Keratinocyte (primary cell): ENCODE measurements around the gene DTX3L.

ENCODE experiments used
- EZH2 ChIP-seq: IDR thresholded peaks from one replicate; pipeline ENCODE4 v1.6.1; 2012; ENCODE audit warnings: inconsistent platforms, mild to moderate bottlenecking, low read length, moderate library complexity
- TF ChIP-seq, protein P1 (sequence below), 3 experiments: IDR thresholded peaks in 1 of 3; conservative IDR thresholded peaks in 1 of 3; optimal IDR thresholded peaks in 1 of 3; 2 replicates in 2 of 3; 3 replicates in 1 of 3; pipeline versions ENCODE3 to v1.5.1; 2011; ENCODE audit warnings: low read length in 3 of 3, mild to moderate bottlenecking in 3 of 3, moderate library complexity in 2 of 3, control low read depth in 1 of 3, inconsistent platforms in 1 of 3; ENCODE audit not compliant: insufficient read depth in 2 of 3; ENCODE audit errors: extremely low read depth in 1 of 3

DNA sequence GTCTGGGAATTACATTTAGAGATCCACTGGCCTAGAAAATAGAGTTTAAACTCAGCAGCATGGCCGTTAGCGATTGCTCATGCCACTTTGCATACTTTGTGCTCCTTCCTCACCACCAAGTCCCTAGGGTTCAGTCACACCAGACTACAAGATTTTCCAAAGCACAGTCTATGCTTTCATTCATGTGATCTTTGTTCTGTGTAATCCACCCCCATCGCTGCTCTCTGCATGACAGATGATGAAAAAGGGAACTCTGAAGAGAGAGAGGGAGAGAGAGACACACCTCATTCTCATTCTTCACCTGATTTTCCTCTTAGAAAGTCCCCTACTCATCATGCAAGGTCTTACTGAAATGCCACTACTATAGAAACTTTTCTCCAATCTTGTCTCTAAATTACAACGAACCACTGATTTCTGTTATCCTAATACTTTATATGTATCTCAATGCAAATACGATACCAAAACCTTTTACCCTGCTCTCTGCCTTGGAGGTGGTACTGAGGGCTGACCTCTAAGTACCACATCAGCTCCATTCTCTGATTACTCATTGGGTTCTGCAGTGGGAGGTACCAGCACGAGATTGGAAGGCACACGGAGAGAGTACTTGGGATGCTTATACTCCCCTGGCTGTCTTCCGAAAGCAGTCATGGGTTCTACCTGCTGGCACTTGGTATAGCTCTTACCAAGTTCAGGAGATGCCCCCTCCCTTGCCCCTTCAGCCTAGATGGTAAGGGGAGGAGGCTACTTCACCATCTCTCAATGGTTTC, 12.2 kb downstream of the DTX3L start:
- TF ChIP-seq, protein P1, sequence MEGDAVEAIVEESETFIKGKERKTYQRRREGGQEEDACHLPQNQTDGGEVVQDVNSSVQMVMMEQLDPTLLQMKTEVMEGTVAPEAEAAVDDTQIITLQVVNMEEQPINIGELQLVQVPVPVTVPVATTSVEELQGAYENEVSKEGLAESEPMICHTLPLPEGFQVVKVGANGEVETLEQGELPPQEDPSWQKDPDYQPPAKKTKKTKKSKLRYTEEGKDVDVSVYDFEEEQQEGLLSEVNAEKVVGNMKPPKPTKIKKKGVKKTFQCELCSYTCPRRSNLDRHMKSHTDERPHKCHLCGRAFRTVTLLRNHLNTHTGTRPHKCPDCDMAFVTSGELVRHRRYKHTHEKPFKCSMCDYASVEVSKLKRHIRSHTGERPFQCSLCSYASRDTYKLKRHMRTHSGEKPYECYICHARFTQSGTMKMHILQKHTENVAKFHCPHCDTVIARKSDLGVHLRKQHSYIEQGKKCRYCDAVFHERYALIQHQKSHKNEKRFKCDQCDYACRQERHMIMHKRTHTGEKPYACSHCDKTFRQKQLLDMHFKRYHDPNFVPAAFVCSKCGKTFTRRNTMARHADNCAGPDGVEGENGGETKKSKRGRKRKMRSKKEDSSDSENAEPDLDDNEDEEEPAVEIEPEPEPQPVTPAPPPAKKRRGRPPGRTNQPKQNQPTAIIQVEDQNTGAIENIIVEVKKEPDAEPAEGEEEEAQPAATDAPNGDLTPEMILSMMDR (optimal IDR thresholded peaks at IDR 0.05 in 1 of 3, IDR thresholded peaks at IDR 0.05 in 1 of 3, conservative IDR thresholded peaks at IDR 0.05 in 1 of 3; ENCODE audit: extremely low read depth in 1 of 3, insufficient read depth in 2 of 3, low read length in 3 of 3): no peak
- TF ChIP-seq EZH2: no peak
